ENCODE measurements around the gene EFNA2. TPM values are rescaled to one million over a fixed set of nuclear protein-coding genes. Genes with fewer than 3 reads are reported as not detected.

Gene EFNA2
- total RNA-seq, 2 donors from 2014 or later: not detected

- no peak overlapping the region for H3K27ac ChIP-seq
- no peak for TF ChIP-seq CTCF (IDR thresholded peaks at IDR 0.05)
- peaks cover 0 to 6% of the 10 kb centered on the region in 2 donors for H3K4me1 ChIP-seq
- no peak for DNase-seq (ENCODE audit: low spot score)
- H3K27me3 ChIP-seq: peaks cover 8 to 23% of the 10 kb centered on the region in 2 donors
- H3K36me3 ChIP-seq: no peaks in the 10 kb centered on the region
- H3K4me3 ChIP-seq: no peak overlapping the region
- H3K9me3 ChIP-seq: no peaks in the 10 kb centered on the region
These were observed 3.4 kb downstream of the EFNA2 start for GRCh38 chr19:1288833-1289685.

GRCh38 chr19:1289686-1290025 is 4.0 kb downstream of the EFNA2 start:
- Histone ChIP-seq H3K27me3 (peaks cover 8 to 23% of the 10 kb centered on the region in 2 donors), H3K27ac (no peak overlapping the region), H3K36me3 (no peaks in the 10 kb centered on the region), H3K4me3 (no peak overlapping the region), H3K9me3 (no peaks in the 10 kb centered on the region), H3K4me1 (peaks cover 0 to 6% of the 10 kb centered on the region in 2 donors)
- DNase-seq (ENCODE audit: low spot score): no peak
- no peak for TF ChIP-seq CTCF (IDR thresholded peaks at IDR 0.05)

DNA sequence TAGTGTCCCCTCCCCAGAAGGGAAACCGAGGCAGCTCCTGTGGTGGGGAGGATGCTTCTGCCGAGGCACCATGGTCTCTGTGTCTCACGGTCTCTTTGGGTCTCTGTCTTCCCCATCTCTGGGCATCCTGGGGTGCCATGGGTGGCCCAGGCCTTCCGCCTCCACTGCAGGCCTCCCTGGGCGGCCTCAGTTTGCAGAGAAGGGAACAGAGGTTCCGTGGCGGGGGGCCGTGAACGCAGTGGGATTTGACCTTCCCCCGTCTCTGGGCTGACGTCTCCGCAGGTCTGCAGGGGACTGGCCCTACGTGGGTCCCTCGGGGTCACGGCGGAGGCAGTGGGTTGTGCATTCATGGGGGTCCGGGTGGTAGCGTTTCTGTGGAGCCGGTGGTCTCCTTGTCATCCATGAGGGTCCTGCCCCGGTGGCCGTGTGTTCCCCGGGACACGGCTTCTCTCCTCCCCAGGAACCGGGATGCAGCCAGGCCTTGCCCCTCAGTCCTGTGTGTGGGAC is 4.6 kb downstream of the EFNA2 start:
- H3K4me3 ChIP-seq: no peak overlapping the region
- peaks cover 0 to 10% of the 10 kb centered on the region in 2 donors for H3K4me1 ChIP-seq
- H3K36me3 ChIP-seq: no peaks in the 10 kb centered on the region
- no peaks in the 10 kb centered on the region for H3K9me3 ChIP-seq
- peaks cover 8 to 19% of the 10 kb centered on the region in 2 donors for H3K27me3 ChIP-seq
- no peak for DNase-seq (ENCODE audit: low spot score)
- no peak overlapping the region for H3K27ac ChIP-seq
- TF ChIP-seq CTCF (IDR thresholded peaks at IDR 0.05): no peak

GRCh38 chr19:1290703-1291651 is 5.3 kb downstream of the EFNA2 start:
- H3K4me3 ChIP-seq: no peak overlapping the region
- H3K27me3 ChIP-seq: peaks cover 8 to 16% of the 10 kb centered on the region in 2 donors
- no peak for DNase-seq (ENCODE audit: low spot score)
- no peak for TF ChIP-seq CTCF (IDR thresholded peaks at IDR 0.05)
- no peaks in the 10 kb centered on the region for H3K9me3 ChIP-seq
- H3K4me1 ChIP-seq: peaks cover 0 to 17% of the 10 kb centered on the region in 2 donors
- H3K27ac ChIP-seq: no peak overlapping the region
- no peaks in the 10 kb centered on the region for H3K36me3 ChIP-seq

DNA sequence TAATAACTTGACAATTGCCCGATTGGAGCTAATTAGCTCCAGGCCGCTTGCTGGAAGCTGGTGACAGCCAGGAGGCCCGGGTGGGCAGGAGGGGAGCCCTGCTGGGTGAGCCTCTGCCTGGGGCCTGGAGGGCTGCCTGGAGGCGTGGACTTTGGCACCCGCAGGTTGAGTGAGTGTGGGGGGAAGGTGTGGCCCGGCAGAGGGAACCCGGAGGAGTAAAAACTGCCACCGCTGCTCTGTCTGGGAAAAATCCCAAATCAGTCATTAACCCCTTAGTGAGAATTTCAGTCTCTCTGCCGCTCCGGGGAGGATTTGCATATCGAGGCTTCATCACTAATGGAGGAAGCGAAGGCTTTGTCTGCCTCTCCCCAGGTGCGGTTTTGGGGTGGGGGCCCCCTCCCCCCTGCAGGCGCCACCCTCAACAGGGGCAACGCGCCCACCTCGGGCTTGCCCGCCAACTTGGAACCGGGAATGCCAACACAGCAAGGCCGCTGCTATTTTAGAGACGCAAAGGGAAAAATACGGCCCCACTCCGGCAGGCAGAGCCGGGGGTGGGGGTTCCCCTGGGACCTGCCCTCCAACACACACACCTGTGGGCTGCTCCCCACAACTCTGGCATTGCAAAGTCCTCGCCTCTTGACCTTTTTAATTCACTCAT is 6.2 kb downstream of the EFNA2 start:
- no peak for DNase-seq (ENCODE audit: low spot score)
- Histone ChIP-seq H3K9me3 (no peaks in the 10 kb centered on the region), H3K4me3 (no peak overlapping the region), H3K27ac (no peak overlapping the region), H3K27me3 (peaks cover 3 to 10% of the 10 kb centered on the region in 2 donors), H3K4me1 (peaks cover 0 to 17% of the 10 kb centered on the region in 2 donors), H3K36me3 (no peaks in the 10 kb centered on the region)
- TF ChIP-seq CTCF (IDR thresholded peaks at IDR 0.05): no peak

Data from right atrium auricular region (tissue), 2 donors.